CD4-positive, alpha-beta T cell treated with Interleukin-1 beta for 1 hour (primary cell): ENCODE results near the gene NAA80.
A peak's percentile ranks its signal among the peaks of the same experiment; 100 is the strongest.
"Not testable (repeated sequence)": the region's sequence is repeated elsewhere in the genome, so short reads cannot be mapped to it uniquely, and the experiment has no call there.

Source experiments
- DNase-seq, 2 donors: peaks; one replicate each; pipeline ENCODE4 v3.0.0-alpha.2; 2020 to 2022

The NAA80 gene

DNA sequence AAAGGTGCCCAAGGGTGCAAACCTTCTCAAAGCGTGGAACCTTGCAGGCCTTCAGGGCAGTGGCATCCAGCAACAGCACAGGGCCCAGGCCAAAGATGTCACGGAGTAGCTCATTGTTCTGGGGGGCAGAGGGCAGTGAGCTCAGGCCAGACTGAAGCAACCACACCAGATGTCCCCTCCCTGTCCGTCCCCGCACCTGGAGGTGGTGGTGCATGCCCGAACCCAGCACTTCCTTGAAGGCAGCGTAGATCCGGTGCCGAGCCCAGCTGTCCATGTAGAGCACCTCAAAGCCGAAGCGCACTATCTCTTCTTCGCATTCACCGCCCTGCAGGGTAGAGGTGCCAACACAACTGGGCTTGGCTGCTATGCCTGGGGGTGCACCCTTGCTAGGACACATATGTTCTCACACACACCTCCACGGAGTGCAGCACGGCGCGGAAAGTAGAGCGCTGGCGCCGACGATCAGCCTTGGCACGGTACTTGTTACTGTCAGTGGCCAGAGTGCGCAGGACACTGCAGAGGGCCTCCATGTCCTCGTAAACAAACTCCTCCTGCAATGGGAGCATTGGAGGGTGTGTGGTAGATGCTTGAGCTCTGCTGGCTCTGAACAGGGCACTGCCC lies 10.7 kb downstream of the NAA80 start:
- DNase-seq: no peak

DNA sequence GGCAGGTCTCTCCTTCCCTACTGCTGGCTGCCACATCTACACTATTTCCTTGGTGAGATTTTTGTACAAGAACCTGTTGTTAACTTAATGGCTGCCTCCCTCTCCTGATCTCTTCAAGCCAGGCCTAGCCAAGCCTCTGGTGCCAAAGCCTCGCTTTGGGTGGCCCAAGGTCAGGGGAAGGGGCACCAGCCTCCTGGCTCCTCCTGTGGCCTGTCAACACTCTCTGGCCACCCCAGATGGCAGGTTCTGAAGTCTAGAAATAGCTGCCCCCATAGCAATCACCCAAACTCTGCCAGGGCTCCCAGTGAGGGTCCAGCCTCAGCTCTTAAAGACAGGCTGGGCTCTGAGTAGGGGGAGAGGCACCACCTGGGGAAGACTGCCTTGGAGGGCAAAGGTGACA lies 11.9 kb downstream of the NAA80 start:
- no peak for DNase-seq

DNA sequence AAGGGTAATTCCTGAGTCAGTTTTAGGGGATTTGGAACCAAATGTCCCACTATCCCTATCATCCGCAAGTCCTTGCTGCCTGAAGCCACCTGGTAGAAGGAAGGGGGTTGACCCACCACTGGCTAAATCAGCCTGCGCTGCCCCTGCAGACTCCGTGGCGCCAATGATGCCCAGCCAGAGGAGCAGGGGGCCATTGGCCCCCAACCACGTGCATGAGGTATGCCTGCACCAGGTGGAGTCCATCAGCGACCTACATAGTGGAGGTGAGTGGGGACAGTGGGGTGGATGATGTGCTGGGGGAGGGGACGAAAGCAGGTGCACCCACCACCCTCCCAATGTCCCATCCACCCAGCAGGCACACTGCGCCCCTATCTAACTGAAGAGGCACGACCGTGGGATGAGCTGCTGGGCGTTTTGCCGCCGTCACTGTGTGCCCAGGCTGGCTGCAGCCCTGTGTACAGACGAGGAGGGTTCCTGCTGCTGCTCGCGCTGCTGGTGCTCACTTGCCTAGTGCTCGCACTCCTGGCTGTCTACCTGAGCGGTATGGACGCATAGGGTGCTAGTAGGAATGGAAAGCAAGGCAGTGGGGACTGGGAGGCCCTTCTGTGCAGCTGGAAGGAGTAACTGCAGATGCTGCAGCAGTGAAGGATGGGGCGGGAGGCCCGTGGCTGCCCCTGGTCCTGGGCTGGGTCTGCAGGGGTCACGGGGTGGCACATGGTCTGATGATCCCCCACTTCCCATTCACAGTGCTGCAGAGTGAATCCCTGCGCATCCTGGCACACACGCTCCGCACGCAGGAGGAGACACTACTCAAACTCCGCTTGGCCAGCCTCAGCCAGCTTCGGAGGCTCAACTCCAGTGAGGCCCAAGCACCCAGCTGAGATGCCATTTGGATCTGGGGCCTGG lies 12.6 kb downstream of the NAA80 start:
- DNase-seq: no peak

DNA sequence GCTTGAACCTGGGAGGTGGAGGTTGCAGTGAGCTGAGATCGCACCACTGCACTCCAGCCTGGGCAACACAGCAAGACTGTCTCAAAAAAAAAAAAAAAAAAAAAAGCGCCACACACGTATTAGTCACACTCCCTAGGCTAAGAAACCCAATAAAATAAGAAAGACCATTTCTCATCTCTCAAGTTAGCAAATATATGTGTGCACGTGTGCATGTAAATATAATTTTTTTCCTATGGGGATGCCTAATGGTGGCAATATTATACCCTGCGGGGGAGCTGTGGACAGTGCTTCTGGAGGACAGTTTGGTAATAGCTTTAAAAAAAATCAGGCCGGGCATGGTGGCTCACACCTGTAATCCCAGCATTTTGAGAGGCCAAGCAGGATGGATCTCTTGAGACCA lies 15.1 kb downstream of the NAA80 start:
- DNase-seq: not testable (repeated sequence)

DNA sequence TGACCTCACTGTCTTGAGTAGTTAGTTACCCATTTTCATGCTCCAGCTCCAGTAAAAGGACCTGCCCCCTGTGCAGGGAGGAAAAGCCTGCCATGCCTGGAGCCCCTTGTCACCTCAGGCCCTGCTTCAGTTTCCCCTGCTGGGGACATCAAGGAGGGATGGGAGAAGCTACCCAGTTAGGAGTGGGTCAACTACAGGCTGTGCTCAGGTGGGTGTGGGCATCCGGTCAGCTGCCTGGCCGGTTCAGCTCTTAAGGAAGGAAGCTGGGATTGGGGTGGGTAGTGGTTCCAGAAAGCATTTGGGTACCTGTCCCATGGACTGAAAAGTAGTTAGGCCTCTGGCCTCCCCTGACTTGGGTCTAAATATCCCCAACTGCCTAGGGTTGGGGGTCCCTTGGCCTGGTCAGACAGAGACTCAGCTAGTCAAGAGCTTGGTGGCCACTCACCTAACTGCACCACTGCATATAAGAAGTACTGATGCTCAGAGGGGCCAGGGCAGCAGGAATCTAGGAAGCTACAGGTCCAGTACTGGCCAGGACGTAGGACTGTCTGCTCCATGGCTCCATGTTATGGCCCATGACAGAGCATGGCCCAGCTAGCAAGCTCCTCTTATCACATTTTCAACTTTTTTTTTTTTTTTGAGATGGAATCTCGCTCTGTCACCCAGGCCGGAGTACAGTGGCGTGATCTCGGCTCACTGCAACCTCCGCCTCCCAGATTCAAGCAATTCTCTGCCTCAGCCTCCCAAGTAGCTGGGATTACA lies 19.8 kb downstream of the NAA80 start:
- no peak for DNase-seq

DNA sequence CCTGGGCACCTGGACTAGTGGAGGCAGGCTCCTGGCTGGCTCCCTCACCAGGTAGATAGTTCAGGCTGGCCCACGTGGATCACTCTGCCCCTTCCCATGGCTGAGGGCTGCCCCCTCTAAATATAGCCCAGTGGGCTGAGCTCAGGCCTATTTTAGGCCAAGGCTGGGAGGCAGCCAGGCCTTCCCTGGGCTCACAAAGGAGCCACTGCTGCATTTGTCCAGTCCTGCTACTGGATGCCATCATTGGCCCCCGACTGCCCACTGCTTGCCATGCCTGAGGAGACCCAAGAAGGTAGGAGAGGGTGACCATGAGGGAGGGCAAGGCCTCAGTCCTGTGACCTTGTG lies 20.4 kb downstream of the NAA80 start, which contains the start of gene LSMEM2:
Gene LSMEM2, plus strand, starts transcription at position 208 of the 345 bp plus-strand sequence. Its CDS starts 27 bp downstream, at position 235.
- no peak for DNase-seq

DNA sequence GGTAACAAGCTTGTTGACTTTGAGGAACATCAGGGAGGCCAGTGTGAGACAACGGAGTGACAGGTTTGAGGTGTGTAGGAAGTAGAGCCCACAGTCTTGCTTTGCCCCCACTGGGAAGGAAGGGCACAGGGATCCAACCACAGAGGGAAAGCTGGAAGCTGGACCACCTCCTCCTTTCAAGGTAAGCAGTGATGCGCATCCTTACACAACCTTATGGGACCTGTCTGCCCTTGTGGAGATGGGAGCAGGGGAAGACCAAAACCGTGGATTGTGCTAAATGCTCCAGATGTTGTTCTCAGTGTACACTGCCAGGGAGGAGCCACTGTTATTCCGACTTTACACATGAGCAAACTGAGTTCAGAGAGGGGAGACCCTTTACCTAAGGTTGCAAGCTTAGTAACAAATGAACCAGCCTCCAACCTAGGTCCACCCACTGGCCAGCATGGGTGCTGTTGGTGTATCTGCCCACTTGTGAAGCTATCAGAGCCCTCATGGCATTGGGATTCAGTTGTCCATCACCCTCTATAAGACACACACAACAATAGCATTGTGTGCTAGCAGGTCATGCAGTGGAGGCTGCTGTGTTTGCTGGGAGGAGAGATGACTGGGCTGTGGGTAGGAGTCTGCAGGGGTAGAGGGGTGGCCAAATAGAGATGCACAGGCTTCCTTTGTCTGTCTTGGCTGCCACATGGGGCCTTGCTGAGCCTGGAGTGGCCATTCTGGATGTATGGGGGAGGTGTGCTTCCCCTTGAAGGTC lies 20.9 kb downstream of the NAA80 start:
- no peak for DNase-seq

DNA sequence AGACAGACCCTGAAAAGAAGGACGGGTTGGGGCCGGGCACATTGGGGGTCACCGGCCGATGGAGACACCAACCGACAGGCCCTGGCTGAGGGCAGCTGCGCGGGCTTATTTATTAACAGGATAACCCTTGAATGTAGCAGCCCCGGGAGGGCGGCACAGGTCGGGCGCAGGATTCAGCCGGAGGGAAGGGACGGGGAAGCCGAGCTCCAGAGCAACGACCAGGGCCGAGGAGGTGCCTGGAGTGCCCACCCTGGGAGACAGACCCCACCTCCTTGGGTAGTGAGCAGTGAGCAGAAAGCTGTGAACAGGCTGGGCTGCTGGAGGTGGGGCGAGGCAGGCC lies 22.5 kb downstream of the NAA80 start:
- DNase-seq: no peak

- peak in 1 of 2 donors; percentile 19 for DNase-seq
Observed at GRCh38 chr3:50275996-50276761, 23.0 kb downstream of the NAA80 start.

- DNase-seq: no peak
Observed at GRCh38 chr3:50275141-50275995, 23.8 kb downstream of the NAA80 start.

DNA sequence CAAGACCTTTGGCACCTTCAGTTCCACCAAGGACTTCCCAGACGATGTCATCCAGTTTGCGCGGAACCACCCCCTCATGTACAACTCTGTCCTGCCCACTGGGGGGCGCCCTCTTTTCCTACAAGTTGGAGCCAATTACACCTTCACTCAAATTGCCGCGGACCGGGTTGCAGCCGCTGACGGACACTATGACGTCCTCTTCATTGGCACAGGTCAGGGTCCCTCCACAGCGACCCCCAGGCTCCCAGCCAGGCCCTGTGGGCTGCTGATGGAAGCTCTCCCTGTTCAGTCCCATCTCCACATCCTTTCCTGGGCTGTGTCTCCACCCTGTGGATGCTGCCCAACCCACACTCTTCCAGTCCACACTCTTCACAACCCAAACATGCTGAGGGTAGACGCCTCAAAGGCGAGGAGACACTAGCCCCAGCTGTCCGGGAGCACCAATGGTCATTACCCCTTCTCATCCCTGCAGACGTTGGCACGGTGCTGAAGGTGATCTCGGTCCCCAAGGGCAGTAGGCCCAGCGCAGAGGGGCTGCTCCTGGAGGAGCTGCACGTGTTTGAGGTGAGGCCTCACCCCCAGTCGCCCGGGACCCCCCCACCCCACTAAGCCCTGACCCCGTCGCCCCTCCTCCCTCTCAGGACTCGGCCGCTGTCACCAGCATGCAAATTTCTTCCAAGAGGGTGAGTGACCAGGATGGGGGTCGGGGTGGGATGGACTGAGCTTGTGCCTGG lies 24.7 kb downstream of the NAA80 start:
- peak; percentile 70 to 73 for DNase-seq

- DNase-seq: no peak
Observed at GRCh38 chr3:50273689-50274065, 25.5 kb downstream of the NAA80 start.

DNA sequence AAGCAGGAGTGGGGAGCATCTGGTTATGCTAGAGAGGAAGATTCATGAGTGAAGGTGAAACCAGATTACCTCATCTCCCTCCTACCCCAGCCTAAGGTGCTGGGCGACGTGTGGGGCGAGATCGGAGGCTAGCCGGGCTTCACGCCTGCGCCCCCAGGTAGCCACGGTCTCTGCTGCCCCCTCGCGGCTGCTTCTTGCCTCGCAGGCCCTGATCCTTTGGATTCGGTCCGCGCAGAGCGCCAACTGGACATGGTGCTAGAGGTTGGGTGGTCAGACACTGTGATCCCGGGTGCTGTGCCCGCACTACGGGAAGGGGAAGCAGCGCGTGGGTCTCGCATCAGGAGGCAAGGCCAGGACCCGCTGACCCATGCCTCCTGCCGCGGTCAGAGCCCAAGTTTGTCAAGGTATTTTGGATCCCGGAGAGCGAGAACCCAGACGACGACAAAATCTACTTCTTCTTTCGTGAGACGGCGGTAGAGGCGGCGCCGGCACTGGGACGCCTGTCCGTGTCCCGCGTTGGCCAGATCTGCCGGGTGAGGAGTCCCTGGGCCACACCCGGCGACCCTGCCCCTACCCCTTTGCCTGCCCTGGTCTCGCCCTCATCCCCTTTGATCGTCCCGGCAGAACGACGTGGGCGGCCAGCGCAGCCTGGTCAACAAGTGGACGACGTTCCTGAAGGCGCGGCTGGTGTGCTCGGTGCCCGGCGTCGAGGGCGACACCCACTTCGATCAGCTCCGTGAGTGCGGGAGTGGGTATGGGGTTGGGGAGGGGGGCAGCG lies 26.1 kb downstream of the NAA80 start:
- peak; percentile 84 to 86 for DNase-seq

DNA sequence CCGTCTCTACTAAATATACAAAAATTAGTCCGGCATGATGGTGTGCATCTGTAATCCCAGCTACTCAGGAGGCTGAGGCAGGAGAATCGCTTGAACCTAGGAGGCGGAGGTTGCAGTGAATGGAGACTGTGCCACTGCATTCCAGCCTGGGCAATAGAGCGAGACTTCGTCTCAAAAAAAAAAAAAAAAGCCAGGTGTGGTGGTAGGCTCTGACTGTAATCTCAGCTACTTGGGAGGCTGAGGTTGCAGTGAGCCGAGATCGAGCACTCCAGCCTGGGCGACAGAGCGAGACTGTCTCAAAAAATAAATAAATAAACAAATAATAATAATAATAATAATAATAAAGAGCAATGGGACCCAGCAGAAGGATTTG lies 26.7 kb downstream of the NAA80 start:
- not testable (repeated sequence) for DNase-seq

- DNase-seq: no peak
Observed at GRCh38 chr3:50271314-50271936, 27.8 kb downstream of the NAA80 start.

GRCh38 chr3:50270422-50271224 lies 28.6 kb downstream of the NAA80 start:
- DNase-seq: no peak

DNA sequence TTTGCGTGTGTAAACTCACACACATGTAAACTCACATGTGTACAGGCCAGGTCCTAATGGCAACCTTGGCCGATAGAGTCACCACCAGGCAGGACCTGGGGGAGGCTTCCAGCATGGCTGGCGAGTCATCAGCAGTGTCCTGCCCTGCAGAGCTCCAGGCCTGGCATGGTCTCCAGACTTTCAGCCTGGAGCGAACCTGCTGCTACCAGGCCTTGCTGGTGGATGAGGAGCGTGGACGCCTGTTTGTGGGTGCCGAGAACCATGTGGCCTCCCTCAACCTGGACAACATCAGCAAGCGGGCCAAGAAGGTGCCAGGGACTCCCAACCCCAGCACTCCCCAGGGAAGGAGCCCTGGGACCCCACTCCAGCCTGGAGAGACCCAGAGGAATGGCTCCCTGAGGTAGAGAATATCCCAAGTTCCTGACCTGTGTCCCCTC lies 29.2 kb downstream of the NAA80 start:
- no peak for DNase-seq

GRCh38 chr3:50269460-50269859 lies 29.7 kb downstream of the NAA80 start:
- no peak for DNase-seq
